Stimulated activated CD4-positive, alpha-beta T cell treated with anti-CD3 and anti-CD28 coated beads, Interleukin-4, amount 100 ng/mL, for 24 hours (primary cell): Measurements from ENCODE around the gene SNX21.
A peak's percentile ranks its signal among the peaks of the same experiment; 100 is the strongest.
"Not testable (repeated sequence)": the region's sequence is repeated elsewhere in the genome, so short reads cannot be mapped to it uniquely, and the experiment has no call there.

Experiments
- DNase-seq: peaks from one replicate; pipeline ENCODE4 v3.0.0-alpha.2; 2020

SNX21 gene

GRCh38 chr20:45823949-45824835, 9.4 kb upstream of the SNX21 start:
- peak; percentile 51 for DNase-seq

- DNase-seq, result no peak
Observed at GRCh38 chr20:45826381-45827019, 7.1 kb upstream of the SNX21 start.

GRCh38 chr20:45827030-45827652, 6.5 kb upstream of the SNX21 start, which contains the start of gene TNNC2:
TNNC2 (minus strand) TSS chr20:45827312; CDS start chr20:45827248, 64 bp downstream.
- DNase-seq, result no peak

- DNase-seq, result no peak
Observed at GRCh38 chr20:45827712-45828111, 5.9 kb upstream of the SNX21 start.

- no peak for DNase-seq
Observed at GRCh38 chr20:45828589-45828988, 5.0 kb upstream of the SNX21 start.

- not testable (repeated sequence) for DNase-seq
Observed at GRCh38 chr20:45829673-45830106, 3.9 kb upstream of the SNX21 start.

GRCh38 chr20:45832619-45833018, 980 bp upstream of the SNX21 start:
- DNase-seq, result no peak

- peak; percentile 35 for DNase-seq
Observed at GRCh38 chr20:45833883-45834796, 541 bp downstream of the SNX21 start.

GRCh38 chr20:45834797-45835161, 1.2 kb downstream of the SNX21 start:
- DNase-seq, result no peak

- no peak for DNase-seq
Observed at GRCh38 chr20:45835329-45835765, 1.7 kb downstream of the SNX21 start.

- no peak for DNase-seq
Observed at GRCh38 chr20:45835825-45836224, 2.2 kb downstream of the SNX21 start.

- no peak for DNase-seq
Observed at GRCh38 chr20:45836841-45837240, 3.2 kb downstream of the SNX21 start.

- DNase-seq, result no peak
Observed at GRCh38 chr20:45840700-45841198, 7.2 kb downstream of the SNX21 start.

GRCh38 chr20:45841407-45842129, 8.0 kb downstream of the SNX21 start:
- DNase-seq, result no peak

- no peak for DNase-seq
Observed at GRCh38 chr20:45842169-45842812, 8.7 kb downstream of the SNX21 start.

- no peak for DNase-seq
Observed at GRCh38 chr20:45843506-45843905, 9.9 kb downstream of the SNX21 start.

GRCh38 chr20:45845452-45845851, 11.9 kb downstream of the SNX21 start:
- DNase-seq, result no peak

GRCh38 chr20:45848421-45848820, 14.8 kb downstream of the SNX21 start:
- no peak for DNase-seq

GRCh38 chr20:45848969-45849582, 15.5 kb downstream of the SNX21 start:
- DNase-seq, result no peak

GRCh38 chr20:45850238-45850637, 16.6 kb downstream of the SNX21 start:
- DNase-seq, result no peak

GRCh38 chr20:45850926-45851325, 17.3 kb downstream of the SNX21 start:
- no peak for DNase-seq
